Measurements from ENCODE around the gene SGIP1. TPM values are rescaled to one million over a fixed set of nuclear protein-coding genes. Genes with fewer than 3 reads are reported as not detected.

The SGIP1 gene
- total RNA-seq, 1 experiment from 2014 or later, result not detected

GRCh38 chr1:66598670-66599069 is 64.7 kb downstream of the SGIP1 start:
- H3K27me3 Mint-ChIP-seq (ENCODE audit: unreplicated experiment), result no peaks in the 10 kb centered on the region
- H3K4me3 Mint-ChIP-seq (ENCODE audit: low read depth, unreplicated experiment), result no peak overlapping the region
- no peak for TF ChIP-seq CTCF (IDR thresholded peaks at IDR 0.05; ENCODE audit: unreplicated experiment)
- H3K27ac Mint-ChIP-seq (ENCODE audit: unreplicated experiment), result no peak overlapping the region
- no peak for DNase-seq
- intact Hi-C loops (cut with micrococcal nuclease; ENCODE audit: unreplicated experiment), result no loop called here
- H3K4me1 Mint-ChIP-seq (ENCODE audit: low read depth, unreplicated experiment), result peaks cover 10% of the 10 kb centered on the region
- no peaks in the 10 kb centered on the region for H3K36me3 Mint-ChIP-seq (ENCODE audit: insufficient read depth, unreplicated experiment)
- peaks cover 6% of the 10 kb centered on the region for H3K9me3 Mint-ChIP-seq (ENCODE audit: low read depth, unreplicated experiment)
- BruUV-seq (replicated peaks), result no TSS peak
- CTCF ChIA-PET, result no interaction called here

GRCh38 chr1:66599346-66599745 is 65.4 kb downstream of the SGIP1 start:
- Mint-ChIP-seq H3K9me3 (ENCODE audit: low read depth, unreplicated experiment) (peaks cover 6% of the 10 kb centered on the region), H3K27ac (ENCODE audit: unreplicated experiment) (no peak overlapping the region), H3K4me3 (ENCODE audit: low read depth, unreplicated experiment) (no peak overlapping the region), H3K36me3 (ENCODE audit: insufficient read depth, unreplicated experiment) (no peaks in the 10 kb centered on the region), H3K27me3 (ENCODE audit: unreplicated experiment) (no peaks in the 10 kb centered on the region), H3K4me1 (ENCODE audit: low read depth, unreplicated experiment) (peaks cover 10% of the 10 kb centered on the region)
- DNase-seq, result no peak
- TF ChIP-seq CTCF (IDR thresholded peaks at IDR 0.05; ENCODE audit: unreplicated experiment), result no peak
- intact Hi-C loops (cut with micrococcal nuclease; ENCODE audit: unreplicated experiment), result no loop called here
- no TSS peak for BruUV-seq (replicated peaks)
- CTCF ChIA-PET, result no interaction called here

- no peak for TF ChIP-seq CTCF (IDR thresholded peaks at IDR 0.05; ENCODE audit: unreplicated experiment)
- H3K27ac Mint-ChIP-seq (ENCODE audit: unreplicated experiment), result no peak overlapping the region
- H3K36me3 Mint-ChIP-seq (ENCODE audit: insufficient read depth, unreplicated experiment), result no peaks in the 10 kb centered on the region
- BruUV-seq (replicated peaks), result no TSS peak
- intact Hi-C loops (cut with micrococcal nuclease; ENCODE audit: unreplicated experiment), result no loop called here
- no peaks in the 10 kb centered on the region for H3K27me3 Mint-ChIP-seq (ENCODE audit: unreplicated experiment)
- H3K4me1 Mint-ChIP-seq (ENCODE audit: low read depth, unreplicated experiment), result peaks cover 10% of the 10 kb centered on the region
- H3K9me3 Mint-ChIP-seq (ENCODE audit: low read depth, unreplicated experiment), result peaks cover 5% of the 10 kb centered on the region
- H3K4me3 Mint-ChIP-seq (ENCODE audit: low read depth, unreplicated experiment), result no peak overlapping the region
- CTCF ChIA-PET, result no interaction called here
- no peak for DNase-seq
Observed at GRCh38 chr1:66599899-66600737, 66.2 kb downstream of the SGIP1 start.

- DNase-seq, result no peak
Observed at GRCh38 chr1:66605419-66605997, 71.6 kb downstream of the SGIP1 start.

More at GRCh38 chr1:66605419-66605997, 71.6 kb downstream of the SGIP1 start:
- H3K27me3 Mint-ChIP-seq (ENCODE audit: unreplicated experiment), result peaks cover 18% of the 10 kb centered on the region
- intact Hi-C loops (cut with micrococcal nuclease; ENCODE audit: unreplicated experiment), result no loop called here
- no peak overlapping the region for H3K27ac Mint-ChIP-seq (ENCODE audit: unreplicated experiment)
- no peak overlapping the region for H3K4me3 Mint-ChIP-seq (ENCODE audit: low read depth, unreplicated experiment)
- H3K4me1 Mint-ChIP-seq (ENCODE audit: low read depth, unreplicated experiment), result no peaks in the 10 kb centered on the region
- CTCF ChIA-PET, result interaction anchor here (0.6 kb wide), 1 partner anchor 337 kb away, joined by 3 read pairs; no protein-coding TSS in a partner anchor
- BruUV-seq (replicated peaks), result no TSS peak
- TF ChIP-seq CTCF (IDR thresholded peaks at IDR 0.05; ENCODE audit: unreplicated experiment), result no peak
- no peaks in the 10 kb centered on the region for H3K9me3 Mint-ChIP-seq (ENCODE audit: low read depth, unreplicated experiment)
- H3K36me3 Mint-ChIP-seq (ENCODE audit: insufficient read depth, unreplicated experiment), result no peaks in the 10 kb centered on the region
